Activated effector memory CD4-positive, alpha-beta T cell treated with anti-CD3 and anti-CD28 coated beads, Interleukin-2, amount 50 U/mL, for 16 hours (primary cell): Measurements from ENCODE around the gene MAPK7.

Experiments
- DNase-seq: peaks from one replicate; pipeline ENCODE4 v3.0.0-alpha.2; 2020

Gene MAPK7

GRCh38 chr17:19364699-19365498, 13.4 kb upstream of the MAPK7 start:
- DNase-seq: no peak

DNA sequence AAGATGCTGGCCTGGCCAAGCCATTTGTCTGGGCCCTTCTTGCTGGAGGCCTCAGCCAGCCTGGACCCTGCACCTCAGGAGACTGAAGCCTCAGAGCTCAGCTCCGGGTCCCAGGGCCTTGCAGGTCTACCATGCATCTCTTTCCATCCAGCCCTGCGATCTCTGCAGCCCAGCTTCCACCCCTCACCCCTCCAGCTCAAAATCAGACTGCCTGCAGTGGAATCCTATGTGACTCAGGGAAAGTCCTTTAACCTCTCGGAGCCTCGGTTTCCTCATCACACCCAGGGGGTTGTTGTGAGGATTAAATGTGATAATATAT, 12.8 kb upstream of the MAPK7 start:
- DNase-seq: no peak

DNA sequence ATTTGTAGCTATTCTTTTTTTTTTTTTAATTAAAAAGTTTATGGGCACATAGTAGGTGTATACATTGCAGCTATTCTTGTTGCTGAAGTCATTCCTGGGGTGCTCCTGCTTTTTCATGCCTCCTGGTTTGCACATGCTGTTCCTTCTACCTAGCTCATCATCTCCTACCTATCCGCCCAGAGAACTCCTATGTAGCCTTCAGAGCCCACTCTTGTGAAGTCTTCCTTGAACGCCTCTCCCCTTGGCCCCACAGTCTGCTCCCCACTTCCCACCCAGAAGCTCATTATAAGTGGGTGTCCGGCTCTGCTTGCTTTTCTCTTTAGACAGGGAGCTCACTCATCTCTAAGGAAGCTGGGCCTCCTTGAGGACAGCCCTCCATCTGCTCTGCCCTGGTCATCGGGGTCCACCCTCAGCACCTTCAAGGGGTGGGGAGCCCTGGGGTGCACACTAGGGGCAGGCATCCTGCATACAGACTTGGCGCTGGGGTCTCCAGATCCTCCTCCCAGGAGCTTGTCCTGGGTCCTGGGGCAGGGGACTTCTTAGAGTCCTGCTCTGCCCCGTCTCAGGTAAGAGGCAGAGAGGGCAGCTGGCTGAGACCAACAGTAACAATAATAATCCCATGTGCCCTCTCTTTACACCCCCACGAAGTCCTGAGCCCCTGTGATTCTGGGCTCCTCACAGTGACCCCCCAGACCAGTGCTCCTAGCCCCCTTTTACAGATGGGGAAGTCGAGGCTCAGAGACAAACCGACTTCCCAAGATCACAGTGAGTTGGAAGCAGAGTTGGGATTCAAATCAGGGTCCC, 12.3 kb upstream of the MAPK7 start:
- DNase-seq: no peak

DNA sequence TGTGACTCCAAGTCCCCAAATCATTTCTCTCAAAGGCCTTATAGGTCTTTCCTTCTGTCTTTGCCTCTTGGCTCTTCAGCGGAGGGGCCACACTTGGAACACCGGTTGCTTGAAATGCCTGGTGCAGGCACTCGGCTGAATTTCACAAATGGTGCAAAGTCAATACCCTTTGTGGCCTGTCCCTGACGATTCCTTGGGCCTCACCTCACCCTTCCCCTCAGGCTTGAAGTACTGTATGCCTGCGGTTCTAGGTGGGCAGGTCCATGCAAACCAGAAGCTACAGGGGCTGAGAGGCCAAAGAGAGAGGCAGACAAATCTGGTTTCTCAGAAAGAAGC, 11.7 kb upstream of the MAPK7 start:
- no peak for DNase-seq

DNA sequence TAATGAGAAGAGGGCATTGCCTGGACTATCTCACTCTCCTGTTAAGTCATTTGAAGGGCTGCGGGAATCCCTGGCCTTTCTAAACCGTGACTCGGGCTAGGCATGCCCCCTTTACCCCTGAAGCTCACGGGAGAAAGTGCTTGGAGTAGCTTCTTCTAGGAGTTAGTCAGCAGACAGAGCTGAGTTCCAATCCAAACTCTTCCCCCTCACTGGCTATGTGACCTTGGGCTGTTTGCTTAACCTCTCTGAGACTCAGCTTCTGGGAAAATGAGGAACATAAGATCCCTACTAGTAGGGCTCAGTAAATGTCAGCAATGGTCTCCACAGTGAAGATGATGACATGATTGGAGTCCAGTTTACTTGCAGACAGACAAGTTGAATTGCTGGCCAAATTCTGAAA, 10.1 kb upstream of the MAPK7 start:
- DNase-seq: no peak

GRCh38 chr17:19369107-19369778, 9.1 kb upstream of the MAPK7 start:
- DNase-seq: no peak

DNA sequence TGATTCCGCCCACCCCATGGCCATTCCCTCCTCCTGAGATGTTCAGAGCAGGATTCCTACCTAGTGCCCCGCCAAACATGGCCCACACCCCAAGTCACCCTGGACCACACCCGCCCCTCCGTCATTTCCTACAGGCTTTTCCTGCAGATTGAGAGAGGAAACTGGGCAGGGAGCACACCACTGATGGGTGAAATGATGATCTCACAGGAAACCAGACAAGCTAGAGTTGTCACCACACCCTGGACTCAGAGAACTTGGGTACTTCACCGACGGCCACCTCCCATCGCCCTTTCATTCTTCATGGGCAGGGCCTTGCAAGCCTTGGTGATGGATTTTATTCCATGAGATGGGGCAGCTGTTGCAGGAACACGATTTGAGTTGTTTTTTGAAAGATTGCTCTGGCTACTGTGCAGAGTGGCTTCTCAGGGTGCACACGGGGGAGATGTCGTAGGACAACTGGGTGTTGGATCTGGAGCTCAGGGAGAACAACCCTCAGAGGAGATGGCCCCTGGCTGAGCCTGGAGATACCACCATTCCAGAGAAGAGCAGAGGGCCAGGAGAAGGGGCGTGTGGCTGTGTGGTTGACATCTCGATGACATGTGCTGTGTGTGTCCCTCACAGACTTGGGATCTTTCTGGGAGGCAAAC, 8.3 kb upstream of the MAPK7 start:
- no peak for DNase-seq

DNA sequence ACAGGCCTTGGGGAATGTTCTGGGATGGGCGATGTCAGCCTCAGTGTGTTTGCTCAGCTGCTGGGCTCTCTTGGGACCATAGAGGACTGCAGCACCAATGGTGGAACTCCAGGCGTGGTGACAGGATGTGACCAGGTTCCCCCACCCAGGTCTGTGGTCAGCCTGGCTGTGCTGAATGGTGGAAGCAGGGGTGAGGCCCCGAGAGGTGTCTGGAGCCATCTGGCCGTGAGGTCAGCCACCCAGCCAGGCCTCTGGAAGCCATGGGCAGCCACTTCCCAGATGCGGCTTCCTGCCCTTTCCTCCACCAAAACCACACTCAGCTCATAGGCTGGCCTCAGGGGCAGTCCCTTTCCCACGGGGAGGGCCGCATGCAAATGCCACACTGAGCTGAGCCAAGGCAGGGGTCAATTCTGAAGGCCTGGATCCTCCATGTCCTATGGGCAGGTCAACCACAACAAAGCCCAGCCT, 7.8 kb upstream of the MAPK7 start:
- peak; percentile 65 for DNase-seq

GRCh38 chr17:19371259-19372010, 6.9 kb upstream of the MAPK7 start:
- DNase-seq: peak; percentile 59

- peak; percentile 57 for DNase-seq
Observed at GRCh38 chr17:19372011-19372370, 6.3 kb upstream of the MAPK7 start.

DNA sequence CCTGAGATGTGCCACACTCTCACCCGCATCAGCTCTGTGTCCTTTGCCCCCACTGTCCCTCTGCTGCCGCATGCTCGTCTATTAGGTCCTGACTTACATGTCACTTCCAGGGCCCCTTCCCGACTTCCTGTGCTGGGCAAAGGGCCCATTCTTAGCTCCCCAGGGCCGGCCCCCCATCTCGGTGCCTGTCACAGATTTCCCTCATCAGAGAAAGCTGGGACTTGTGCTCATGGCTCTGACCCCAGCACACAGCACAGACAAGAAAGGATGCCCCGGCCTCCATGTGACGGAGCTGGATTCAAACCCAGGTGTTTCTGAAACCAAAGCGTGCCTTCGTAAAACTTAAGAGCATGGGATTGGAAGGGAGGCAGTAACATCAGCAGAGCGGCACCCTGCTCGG, 5.9 kb upstream of the MAPK7 start:
- DNase-seq: no peak

DNA sequence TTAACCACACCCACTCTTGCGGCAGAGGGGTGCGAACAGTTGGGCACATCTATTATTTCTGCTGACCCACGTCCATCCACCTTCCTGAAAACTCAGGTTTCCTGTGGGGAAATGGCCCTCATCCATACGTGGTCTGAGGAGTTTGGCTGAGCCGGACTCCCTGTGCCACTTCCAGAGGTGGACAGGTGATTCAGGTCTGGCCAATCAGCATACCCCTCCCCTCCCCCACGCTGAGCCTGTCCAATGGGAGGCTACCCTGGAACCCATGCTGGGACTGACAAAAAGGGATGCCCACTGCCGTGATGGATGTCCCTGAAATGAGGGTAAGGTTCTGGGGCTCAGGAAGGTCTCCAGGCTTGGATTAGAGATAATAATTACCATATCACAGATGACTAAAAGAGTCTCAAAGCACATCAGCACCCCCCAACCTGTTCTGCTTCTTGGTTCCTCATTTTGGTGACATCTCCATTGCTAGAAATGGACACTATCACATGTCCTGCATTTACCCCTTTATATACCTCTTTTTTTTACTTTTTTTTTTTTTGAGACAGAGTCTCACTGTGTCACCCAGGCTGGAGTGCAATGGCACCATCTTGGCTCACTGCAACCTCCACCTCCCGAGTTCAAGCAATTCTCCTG, 5.3 kb upstream of the MAPK7 start:
- peak; percentile 42 for DNase-seq

GRCh38 chr17:19374136-19374535, 4.2 kb upstream of the MAPK7 start:
- DNase-seq: peak; percentile 13

DNA sequence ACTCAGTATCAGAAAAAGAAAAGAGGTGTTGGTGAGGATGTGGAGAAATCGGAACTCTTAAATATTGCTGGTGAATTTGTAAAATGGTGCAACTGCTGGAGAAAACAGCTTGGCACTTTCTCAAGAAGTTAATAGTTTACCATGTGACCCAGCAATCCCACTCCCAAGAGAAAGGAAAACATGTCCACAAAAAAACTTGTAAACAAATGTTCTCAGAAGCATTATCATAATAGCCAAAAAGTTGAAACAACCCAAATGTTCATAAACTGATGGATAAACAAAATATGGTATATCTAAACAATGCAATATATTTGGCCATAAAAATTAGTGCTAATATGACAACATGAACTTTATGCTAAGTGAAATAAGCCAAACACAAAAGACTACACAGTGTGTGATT, 2.6 kb upstream of the MAPK7 start:
- DNase-seq: no peak

- peak; percentile 14 for DNase-seq
Observed at GRCh38 chr17:19376811-19377210, 1.5 kb upstream of the MAPK7 start.

DNA sequence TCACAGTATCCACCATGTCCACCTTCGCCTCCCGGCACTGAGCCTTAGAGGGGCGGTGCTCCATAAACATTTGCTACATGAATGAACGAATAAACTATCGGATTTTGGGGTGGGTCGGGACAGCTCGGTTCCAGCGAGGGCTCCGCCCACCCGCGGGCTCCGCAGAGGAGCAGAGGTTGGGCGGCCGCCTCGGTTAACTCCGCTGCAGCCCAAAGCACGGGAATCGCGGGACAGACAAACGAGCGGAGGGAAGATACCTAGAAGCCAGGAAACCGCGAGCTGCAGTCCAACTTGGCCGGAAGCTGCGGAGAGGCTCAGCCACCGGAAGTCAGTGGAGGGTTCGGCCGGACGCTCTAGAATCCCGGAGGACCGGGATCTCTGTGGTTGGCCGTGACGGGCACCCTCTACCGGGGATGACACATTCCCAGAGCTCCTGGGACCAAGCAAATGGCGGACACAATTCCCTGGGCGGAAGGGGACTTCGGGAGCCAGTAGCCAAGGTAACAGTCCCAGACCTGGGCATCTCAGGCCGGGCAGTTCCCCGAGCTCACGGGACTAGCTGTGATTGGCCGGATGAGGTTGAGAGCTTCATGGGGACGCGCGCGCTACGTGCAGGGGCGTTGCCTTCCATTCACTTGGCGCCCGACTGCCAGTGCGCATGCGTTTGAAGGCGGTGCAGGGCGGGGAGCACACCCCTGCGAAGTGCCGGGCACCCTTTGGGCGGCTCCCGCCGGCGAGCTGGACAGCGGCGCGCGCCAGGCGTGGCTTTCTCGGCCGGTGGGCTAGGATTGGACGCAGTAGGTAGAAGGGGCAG, 489 bp upstream of the MAPK7 start:
- DNase-seq: peak; percentile 98

GRCh38 chr17:19379361-19380065, 1.2 kb downstream of the MAPK7 start:
- peak; percentile 47 for DNase-seq

- peak; percentile 22 for DNase-seq
Observed at GRCh38 chr17:19380481-19381301, 2.4 kb downstream of the MAPK7 start.

DNA sequence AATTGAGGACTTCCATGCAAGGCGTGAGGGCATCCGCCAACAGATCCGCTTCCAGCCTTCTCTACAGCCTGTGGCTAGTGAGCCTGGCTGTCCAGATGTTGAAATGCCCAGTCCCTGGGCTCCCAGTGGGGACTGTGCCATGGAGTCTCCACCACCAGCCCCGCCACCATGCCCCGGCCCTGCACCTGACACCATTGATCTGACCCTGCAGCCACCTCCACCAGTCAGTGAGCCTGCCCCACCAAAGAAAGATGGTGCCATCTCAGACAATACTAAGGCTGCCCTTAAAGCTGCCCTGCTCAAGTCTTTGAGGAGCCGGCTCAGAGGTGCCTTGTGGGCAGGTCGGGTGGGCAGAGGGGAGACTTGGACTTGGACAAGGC, 3.1 kb downstream of the MAPK7 start:
- DNase-seq: no peak
